ENCODE measurements around the gene GSTT2.

DNA sequence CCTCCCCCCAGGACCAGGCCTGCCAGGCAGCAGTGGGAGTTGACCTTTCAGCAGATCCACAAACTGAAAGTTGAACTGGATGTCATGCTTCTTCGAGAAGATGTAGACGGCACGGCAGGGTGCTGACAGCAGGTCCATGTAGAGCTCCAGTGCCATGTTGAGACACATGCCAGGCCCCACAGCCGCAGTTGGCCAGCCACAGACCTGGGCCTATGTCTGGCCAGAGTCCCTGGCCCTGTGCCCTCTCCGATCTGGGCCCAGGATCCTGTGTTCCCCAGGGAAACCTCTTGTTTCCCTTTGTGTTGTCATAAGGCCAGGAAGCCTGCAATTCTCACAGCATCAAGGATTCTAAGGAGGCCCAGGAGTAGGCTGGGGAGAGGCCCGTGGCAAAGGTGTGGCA, 25.3 kb downstream of the GSTT2 start, which contains the start of gene GSTT4:
- no peak for TF ChIP-seq YY1 (IDR thresholded peaks at IDR 0.05; ENCODE audit: insufficient read depth, insufficient read length)
- TF ChIP-seq SUZ12 (IDR thresholded peaks at IDR 0.05; ENCODE audit: extremely low read depth, insufficient read depth, insufficient read length) = no peak
- TF ChIP-seq ZNF274 (IDR thresholded peaks at IDR 0.05; ENCODE audit: low read depth, low read length) = no peak

Data from NT2/D1 (cell line).